LNCAP (cell line): ENCODE measurements around the gene ACTL10.

ENCODE experiments used
- TF ChIP-seq, protein P1 (sequence below): fragments of 450-650 bp; IDR thresholded peaks from 2 replicates; pipeline ENCODE4 v1.5.1; 2017; ENCODE audit warnings: mild to moderate bottlenecking

ACTL10 gene

DNA sequence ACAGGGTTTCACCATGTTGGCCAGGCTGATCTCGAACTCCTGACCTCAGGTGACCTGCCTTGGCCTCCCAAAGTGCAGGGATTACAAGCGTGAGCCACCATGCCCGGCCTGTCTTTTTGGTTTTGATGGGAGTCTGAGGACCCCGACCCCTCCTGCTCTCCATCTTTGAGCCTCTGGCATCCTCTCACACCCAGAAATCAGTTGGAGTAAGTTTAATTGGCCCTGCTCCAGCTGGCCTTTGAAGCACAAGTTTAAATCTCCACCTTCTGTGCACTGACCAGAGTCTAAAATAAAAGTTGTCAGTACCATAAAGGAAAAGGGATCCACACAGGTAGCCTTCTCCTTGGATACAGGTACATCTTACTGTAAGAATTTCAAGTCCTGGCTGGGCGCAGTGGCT, 20.6 kb upstream of the ACTL10 start:
- TF ChIP-seq, protein P1, sequence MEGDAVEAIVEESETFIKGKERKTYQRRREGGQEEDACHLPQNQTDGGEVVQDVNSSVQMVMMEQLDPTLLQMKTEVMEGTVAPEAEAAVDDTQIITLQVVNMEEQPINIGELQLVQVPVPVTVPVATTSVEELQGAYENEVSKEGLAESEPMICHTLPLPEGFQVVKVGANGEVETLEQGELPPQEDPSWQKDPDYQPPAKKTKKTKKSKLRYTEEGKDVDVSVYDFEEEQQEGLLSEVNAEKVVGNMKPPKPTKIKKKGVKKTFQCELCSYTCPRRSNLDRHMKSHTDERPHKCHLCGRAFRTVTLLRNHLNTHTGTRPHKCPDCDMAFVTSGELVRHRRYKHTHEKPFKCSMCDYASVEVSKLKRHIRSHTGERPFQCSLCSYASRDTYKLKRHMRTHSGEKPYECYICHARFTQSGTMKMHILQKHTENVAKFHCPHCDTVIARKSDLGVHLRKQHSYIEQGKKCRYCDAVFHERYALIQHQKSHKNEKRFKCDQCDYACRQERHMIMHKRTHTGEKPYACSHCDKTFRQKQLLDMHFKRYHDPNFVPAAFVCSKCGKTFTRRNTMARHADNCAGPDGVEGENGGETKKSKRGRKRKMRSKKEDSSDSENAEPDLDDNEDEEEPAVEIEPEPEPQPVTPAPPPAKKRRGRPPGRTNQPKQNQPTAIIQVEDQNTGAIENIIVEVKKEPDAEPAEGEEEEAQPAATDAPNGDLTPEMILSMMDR: no peak

DNA sequence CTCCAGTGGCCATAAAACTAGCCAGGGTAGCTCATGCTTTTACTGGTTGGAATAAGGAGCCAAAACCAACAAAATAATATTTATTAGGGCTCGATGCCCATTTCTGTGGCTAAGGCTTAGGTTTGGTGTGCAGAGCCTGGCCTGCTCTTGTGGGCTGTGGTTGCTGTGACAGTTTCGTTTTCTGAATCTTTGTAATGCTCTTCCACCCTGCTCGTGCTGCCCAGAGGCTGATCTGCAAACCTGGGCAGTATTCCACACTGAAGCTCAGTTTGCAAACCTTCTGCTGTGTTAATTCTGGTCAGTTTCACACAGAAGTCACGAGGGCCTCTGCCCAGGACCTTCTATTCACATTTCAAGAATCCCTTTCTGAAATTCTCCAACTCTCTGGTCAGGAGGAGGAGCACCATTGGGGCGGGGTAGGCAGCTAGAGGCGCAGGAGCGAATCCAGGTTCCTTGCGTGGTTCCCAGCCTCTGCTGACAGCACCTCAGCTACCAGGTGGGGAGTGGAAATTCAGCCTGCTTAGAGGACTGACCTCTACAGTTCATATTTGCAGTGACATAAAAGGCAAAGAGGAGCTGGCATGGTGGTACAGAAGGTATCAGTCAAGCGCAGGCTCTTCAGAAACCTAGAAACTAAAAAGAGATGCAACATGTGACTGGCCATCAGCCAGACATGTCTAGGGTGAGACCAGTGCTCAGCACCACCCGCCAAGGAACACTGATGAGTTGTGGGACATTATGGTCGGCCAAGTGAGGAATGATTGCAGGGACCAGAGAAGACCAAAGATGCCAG, 18.9 kb upstream of the ACTL10 start:
- TF ChIP-seq, protein P1: no peak

DNA sequence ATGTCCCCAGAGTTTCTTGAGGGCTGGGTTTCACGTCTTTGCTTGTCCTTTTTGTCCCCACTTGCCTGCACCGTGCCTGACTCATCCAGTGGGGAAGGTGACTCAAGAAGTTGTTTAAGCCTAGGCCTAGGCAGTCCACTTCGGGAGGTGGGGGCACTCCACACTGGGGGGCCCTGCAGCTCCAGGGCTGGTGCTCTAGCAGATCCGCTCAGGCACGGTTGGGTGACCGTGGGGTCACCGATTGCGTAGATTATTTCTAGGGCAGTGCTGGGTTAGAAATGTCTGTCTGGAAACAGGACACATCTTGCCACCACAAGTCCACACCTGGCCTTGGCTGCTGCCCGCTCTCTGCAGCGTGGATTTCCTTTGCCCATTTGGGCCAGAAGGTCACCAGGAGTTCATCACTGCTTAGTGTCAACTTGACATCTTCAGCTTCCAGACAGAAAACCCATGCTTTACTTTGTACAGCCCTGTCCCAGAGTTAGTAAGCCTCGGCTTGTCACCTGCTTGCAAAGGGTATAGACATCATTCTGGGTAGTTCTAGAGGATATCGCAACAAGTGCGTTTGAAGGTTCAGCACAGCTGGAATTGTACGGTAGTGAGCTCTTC, 18.2 kb upstream of the ACTL10 start:
- TF ChIP-seq, protein P1: no peak

DNA sequence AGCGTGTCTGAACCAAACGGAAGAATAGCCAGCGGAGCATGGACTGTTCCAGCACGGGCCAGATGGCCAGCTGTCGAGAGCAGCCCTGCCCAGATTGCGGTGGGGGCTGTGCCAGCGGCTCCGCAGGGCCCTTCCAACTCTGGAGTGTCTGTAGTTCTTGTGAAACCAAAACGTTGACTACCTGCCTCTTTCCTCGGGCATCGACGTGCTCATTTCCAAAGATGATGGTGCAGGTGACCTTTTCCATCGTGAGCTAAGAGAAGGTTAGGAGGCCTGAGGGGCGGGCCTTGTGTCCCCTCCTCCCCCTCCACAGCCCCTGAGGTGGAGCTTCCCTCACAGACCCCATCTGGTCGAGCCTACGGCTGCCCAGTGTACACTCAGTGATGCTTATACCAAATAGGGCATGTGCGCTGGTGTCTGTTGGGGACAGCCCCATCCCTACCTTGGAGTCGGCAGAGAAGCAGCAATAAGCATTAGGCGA, 17.5 kb upstream of the ACTL10 start:
- TF ChIP-seq, protein P1: no peak

DNA sequence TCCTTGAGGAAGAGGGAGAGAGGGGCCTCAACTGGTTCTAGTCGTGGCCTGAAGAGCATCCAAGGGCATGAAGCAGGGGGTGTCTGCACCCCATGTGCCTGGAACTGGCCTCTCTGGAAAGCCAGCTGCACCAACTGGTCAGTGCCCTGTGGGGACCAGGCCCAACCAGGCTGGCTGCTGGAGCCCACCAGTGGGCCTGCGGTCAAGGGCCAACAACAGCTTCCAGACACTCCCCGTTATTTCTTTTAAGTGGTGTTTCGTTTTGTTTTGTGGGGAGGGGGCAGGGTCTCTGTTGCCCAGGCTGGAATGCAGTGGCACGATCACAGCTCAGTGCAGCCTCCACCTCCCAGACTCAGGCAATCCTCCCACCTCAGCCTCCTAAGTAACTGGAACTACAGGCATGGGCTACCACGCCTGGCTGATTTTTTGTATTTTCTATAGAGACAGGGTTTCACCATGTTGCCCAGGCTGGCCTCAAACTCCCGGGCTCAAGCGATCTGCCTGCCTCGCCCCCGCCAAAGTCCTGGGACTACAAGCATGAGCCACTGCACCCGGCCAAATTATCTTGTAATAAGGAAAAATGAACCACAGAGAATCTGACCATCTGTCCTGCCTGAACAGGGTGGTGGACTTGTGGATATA, 16.5 kb upstream of the ACTL10 start:
- TF ChIP-seq, protein P1: no peak

DNA sequence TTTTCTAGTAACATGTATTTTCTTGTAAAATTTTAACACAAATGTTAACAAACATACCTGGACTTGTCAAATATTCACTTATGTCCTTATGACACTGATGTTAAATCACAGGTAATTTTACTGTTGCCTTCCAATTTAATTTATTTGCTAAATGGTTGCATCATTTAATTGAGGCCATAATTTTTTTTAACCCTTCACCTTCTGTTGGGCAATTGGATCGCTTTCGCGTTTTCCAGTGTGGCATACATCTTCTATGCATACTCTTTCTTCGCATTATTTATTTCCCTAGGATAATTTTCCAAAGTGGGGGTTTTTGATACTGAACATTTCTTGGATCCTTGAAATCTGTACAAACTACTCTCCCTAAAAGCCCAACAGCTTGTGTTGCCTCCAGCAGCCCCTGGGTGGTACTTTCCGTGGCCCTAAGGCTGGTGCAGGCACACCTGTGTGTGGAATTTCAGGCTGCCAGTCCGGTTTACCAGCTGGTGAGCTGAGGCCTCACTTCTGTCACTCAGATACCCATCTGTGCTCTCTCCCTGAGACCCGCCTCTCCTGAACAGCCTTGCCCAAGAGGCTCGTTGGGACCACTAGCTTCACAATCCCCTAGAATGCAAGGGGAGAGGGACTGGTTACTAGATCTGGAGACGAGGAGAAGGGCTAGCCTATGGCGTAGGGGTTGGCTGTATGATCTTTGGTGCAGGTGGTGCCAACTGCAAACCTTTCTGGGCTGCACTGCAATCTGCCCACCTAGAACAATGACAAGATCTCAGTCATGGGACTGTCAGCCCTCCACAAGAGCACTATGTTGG, 15.8 kb upstream of the ACTL10 start:
- TF ChIP-seq, protein P1: no peak

DNA sequence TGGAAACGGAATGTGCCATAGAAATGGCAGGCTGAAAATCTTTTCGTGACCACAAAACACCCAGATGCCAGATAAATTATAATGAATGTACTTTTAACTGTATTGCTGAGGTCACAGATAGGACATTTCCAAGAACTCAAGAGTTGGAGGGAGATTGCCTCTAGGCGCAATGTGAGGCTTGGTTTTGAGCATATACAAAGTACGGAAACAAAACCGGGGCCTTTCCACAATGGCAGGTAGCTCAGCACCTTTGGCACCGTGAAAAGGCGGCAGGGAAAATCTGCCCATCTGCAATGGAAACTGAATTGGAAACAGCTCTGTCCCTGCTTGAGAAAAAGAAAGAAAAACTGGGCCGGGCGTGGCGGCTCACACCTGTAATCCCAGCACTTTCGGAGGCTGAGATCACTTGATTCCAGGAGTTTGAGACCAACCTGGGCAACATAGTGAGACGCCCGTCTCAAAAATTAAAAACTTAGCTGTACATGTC, 15.1 kb upstream of the ACTL10 start:
- TF ChIP-seq, protein P1: no peak
